OCI-LY7 (cell line): ENCODE results near the gene PRR12. TPM values are rescaled to one million over a fixed set of nuclear protein-coding genes. Genes with fewer than 3 reads are reported as not detected.

Experiments used
- BruUV-seq: library from RNA; stranded (reverse); fragments of 400-500 nt; replicated peaks from 2 replicates; lab custom pipeline; 2021; lab: Mats Ljungman, UMichigan
- CTCF ChIA-PET: fragments of 300-600 bp; sonication (Branson Sonifier 250); formaldehyde crosslinking; loops from one replicate; lab custom pipeline; 2022; ENCODE audit warnings: antibody characterized with exemption; ENCODE audit not compliant: unreplicated experiment; lab: Charles Lee
- POLR2A ChIA-PET: fragments of 300-600 bp; sonication (Branson Sonifier 250); formaldehyde crosslinking; loops from one replicate; lab custom pipeline; 2022; ENCODE audit warnings: antibody characterized with exemption; lab: Charles Lee
- DNase-seq: peaks from one replicate; pipeline ENCODE4 v3.0.0-alpha.2; 2015; ENCODE audit warnings: low spot score
- H2AFZ ChIP-seq: fragments of 200-600 bp; sonication (generic), shearing (Covaris generic); 2 replicates; pipeline ENCODE4 v1.6.1; 2014; ENCODE audit warnings: mild to moderate bottlenecking, antibody characterized with exemption, low read length, moderate library complexity
- H3K27ac ChIP-seq: fragments of 200-600 bp; sonication (generic); 2 replicates; pipeline ENCODE4 v1.5.1; 2014; ENCODE audit warnings: mixed run types, low read depth, mild to moderate bottlenecking, moderate library complexity, low read length, inconsistent platforms; ENCODE audit not compliant: poor library complexity, severe bottlenecking
- H3K36me3 ChIP-seq: fragments of 200-600 bp; sonication (generic); 2 replicates; pipeline ENCODE4 v1.6.1; 2014; ENCODE audit warnings: mild to moderate bottlenecking, antibody characterized with exemption, low read length, moderate library complexity, mixed read lengths; ENCODE audit not compliant: insufficient read depth
- H3K4me1 ChIP-seq: fragments of 200-600 bp; sonication (generic); 2 replicates; pipeline ENCODE4 v1.5.1; 2014; ENCODE audit warnings: mild to moderate bottlenecking, low read length; ENCODE audit not compliant: insufficient read depth, poor library complexity, severe bottlenecking
- H3K4me2 ChIP-seq: fragments of 200-600 bp; sonication (generic); 2 replicates; pipeline ENCODE4 v1.6.1; 2014; ENCODE audit warnings: mild to moderate bottlenecking, low read length
- H3K4me3 ChIP-seq: fragments of 200-600 bp; sonication (generic); 2 replicates; pipeline ENCODE4 v1.5.1; 2014; ENCODE audit warnings: mild to moderate bottlenecking, low read depth, low read length; ENCODE audit not compliant: poor library complexity, severe bottlenecking
- H3K79me2 ChIP-seq: fragments of 200-600 bp; sonication (generic); 2 replicates; pipeline ENCODE4 v1.6.1; 2016; ENCODE audit warnings: low read depth, mild to moderate bottlenecking, low read length, moderate library complexity, mixed read lengths; ENCODE audit not compliant: insufficient read depth
- H3K9me2 ChIP-seq: fragments of 200-600 bp; sonication (generic); 2 replicates; pipeline ENCODE4 v1.6.1; 2016; ENCODE audit warnings: mild to moderate bottlenecking, low read length, mixed read lengths; ENCODE audit not compliant: insufficient read depth
- H3K9me3 ChIP-seq: fragments of 200-600 bp; sonication (generic); 2 replicates; pipeline ENCODE4 v1.6.1; 2014; ENCODE audit warnings: mild to moderate bottlenecking, mixed run types, low read length, mixed read lengths
- H4K20me1 ChIP-seq: fragments of 200-600 bp; sonication (generic); 2 replicates; pipeline ENCODE4 v1.6.1; 2014; ENCODE audit warnings: mild to moderate bottlenecking, antibody characterized with exemption, low read length, moderate library complexity, mixed read lengths; ENCODE audit not compliant: insufficient read depth
- EZH2phosphoT487 ChIP-seq: fragments of 200-600 bp; sonication (generic); IDR thresholded peaks from 2 replicates; pipeline ENCODE4 v1.6.1; 2018; ENCODE audit warnings: low read depth, borderline replicate concordance, mild to moderate bottlenecking, mixed run types, antibody characterized with exemption, low read length, moderate library complexity, mixed read lengths
- intact Hi-C: fragments of 100-400 bp; cut with micrococcal nuclease; formaldehyde crosslinking; loops from one replicate; pipeline ENCODE4 v1.10.0; 2022; ENCODE audit not compliant: unreplicated experiment
- total RNA-seq, 2 experiments: library from RNA; depleted of rRNA in 1 of 2; stranded (reverse); fragments of >200 nt in 1 of 2; shearing (Covaris generic) in 1 of 2; gene quantifications; 2 replicates each; pipeline ENCODE4 v1.2.3, GENCODE V29; 2014 to 2022
- TF ChIP-seq, protein P1 (sequence below): fragments of 200-600 bp; sonication (generic); conservative IDR thresholded peaks from 2 replicates; pipeline ENCODE4 v1.5.1; 2014; ENCODE audit warnings: mild to moderate bottlenecking, antibody characterized with exemption, low read length, moderate library complexity, mixed read lengths

PRR12 gene
- total RNA-seq, 2 experiments from 2014 or later = 6.5 to 32.8 TPM

DNA sequence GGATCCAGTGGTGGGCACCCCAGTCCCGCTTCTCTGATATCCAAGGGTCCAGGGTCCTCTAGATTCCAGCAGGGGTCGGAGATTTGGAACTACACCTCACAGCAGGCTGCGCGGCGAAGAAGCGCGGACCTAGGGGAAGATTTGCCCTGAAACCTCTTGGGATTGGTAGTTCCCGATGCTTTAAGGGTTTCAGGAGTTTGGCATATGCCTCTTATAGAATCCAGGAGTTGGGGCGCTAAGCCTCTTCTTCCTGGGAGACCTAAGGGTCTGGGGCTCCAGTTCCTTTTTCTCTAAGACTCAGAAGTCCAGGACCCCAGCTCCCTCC lies 75.1 kb downstream of the PRR12 start:
- Histone ChIP-seq H3K36me3 (peaks cover 41% of the 10 kb centered on the region), H3K9me2 (no peaks in the 10 kb centered on the region), H3K79me2 (peaks cover 34% of the 10 kb centered on the region), H3K4me1 (peaks cover 17% of the 10 kb centered on the region), H4K20me1 (no peaks in the 10 kb centered on the region), H3K4me3 (peak overlapping the region; percentile 90), H3K9me3 (no peaks in the 10 kb centered on the region), H2AFZ (0 out of 2 replicates have a peak overlapping the region, but pooled peaks have one; percentile 25), H3K27ac (peak overlapping the region; percentile 89), H3K4me2 (peak overlapping the region; percentile 98)
- BruUV-seq = TSS peak; percentile 51
- POLR2A ChIA-PET = interaction anchor here (0.6 to 2.2 kb wide), 3 partner anchors 9 to 500 kb away, joined by 4 to 8 read pairs (median 4); partner anchors contain the start of gene SCAF1
- DNase-seq = no peak
- intact Hi-C loops = no loop called here
- TF ChIP-seq, protein P1, sequence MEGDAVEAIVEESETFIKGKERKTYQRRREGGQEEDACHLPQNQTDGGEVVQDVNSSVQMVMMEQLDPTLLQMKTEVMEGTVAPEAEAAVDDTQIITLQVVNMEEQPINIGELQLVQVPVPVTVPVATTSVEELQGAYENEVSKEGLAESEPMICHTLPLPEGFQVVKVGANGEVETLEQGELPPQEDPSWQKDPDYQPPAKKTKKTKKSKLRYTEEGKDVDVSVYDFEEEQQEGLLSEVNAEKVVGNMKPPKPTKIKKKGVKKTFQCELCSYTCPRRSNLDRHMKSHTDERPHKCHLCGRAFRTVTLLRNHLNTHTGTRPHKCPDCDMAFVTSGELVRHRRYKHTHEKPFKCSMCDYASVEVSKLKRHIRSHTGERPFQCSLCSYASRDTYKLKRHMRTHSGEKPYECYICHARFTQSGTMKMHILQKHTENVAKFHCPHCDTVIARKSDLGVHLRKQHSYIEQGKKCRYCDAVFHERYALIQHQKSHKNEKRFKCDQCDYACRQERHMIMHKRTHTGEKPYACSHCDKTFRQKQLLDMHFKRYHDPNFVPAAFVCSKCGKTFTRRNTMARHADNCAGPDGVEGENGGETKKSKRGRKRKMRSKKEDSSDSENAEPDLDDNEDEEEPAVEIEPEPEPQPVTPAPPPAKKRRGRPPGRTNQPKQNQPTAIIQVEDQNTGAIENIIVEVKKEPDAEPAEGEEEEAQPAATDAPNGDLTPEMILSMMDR = no peak
- TF ChIP-seq EZH2phosphoT487 = no peak
- CTCF ChIA-PET = no interaction called here

DNA sequence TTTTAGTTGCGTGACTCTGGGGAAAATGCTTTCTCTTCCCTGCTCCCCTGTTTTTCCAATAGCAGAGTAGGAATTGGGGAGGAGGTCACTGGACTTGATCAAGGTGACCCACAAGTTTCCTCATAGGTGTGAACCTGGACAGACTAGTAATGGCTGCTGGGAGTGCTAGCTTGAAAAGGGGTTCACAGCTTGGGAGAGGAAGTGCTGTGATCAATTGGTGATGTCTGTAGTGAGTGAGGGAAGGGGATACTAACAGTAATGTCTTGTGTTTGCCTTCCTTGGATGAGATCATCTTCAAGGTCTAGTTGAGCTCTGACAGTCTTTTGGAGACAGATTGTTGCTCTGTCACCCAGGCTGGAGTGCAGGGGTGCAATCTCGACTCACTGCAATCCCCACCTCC lies 76.5 kb downstream of the PRR12 start:
- DNase-seq = no peak
- ChIA-PET POLR2A (interaction anchor here (0.6 kb wide), 1 partner anchor 140 kb away, joined by 3 read pairs; the partner anchor contains the start of gene RCN3), CTCF (no interaction called here)
- no peak overlapping the region for H3K27ac ChIP-seq
- BruUV-seq = no TSS peak
- H3K4me1 ChIP-seq = peaks cover 29% of the 10 kb centered on the region
- peaks cover 28% of the 10 kb centered on the region for H3K36me3 ChIP-seq
- intact Hi-C loops = no loop called here
- H2AFZ ChIP-seq = no peak overlapping the region
- H3K9me3 ChIP-seq = no peaks in the 10 kb centered on the region
- no peaks in the 10 kb centered on the region for H4K20me1 ChIP-seq
- TF ChIP-seq, protein P1 = no peak
- no peak for TF ChIP-seq EZH2phosphoT487
- H3K4me3 ChIP-seq = peak overlapping the region; percentile 90
- H3K79me2 ChIP-seq = peaks cover 34% of the 10 kb centered on the region
- peak overlapping the region; percentile 98 for H3K4me2 ChIP-seq
- H3K9me2 ChIP-seq = no peaks in the 10 kb centered on the region

DNA sequence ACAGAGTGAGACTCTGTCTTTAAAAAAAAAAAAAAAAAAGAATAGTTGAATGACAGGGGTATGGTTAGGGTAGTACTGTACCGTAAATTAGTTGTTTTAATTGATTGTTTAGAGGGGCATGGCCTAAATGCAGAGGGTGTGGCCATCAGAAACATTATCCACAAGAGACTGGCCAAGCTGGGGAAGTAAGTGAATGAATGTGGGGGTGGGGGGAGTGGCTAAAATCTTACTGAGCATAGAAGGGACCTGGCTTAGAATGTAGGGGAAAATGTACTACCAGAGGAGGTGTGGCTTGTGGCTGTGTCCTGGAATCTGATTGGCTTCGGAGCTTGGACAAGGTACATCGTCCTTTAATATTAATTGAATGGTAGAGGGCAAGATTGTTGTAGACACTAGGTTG lies 78.5 kb downstream of the PRR12 start:
- Histone ChIP-seq H3K4me1 (peaks cover 45% of the 10 kb centered on the region), H3K36me3 (peaks cover 18% of the 10 kb centered on the region), H3K79me2 (peaks cover 23% of the 10 kb centered on the region), H2AFZ (no peak overlapping the region), H3K4me2 (no peak overlapping the region), H3K9me2 (no peaks in the 10 kb centered on the region), H3K4me3 (no peak overlapping the region), H3K27ac (no peak overlapping the region), H3K9me3 (no peaks in the 10 kb centered on the region), H4K20me1 (no peaks in the 10 kb centered on the region)
- TF ChIP-seq, protein P1 = no peak
- no peak for TF ChIP-seq EZH2phosphoT487
- POLR2A ChIA-PET = no interaction called here
- DNase-seq = no peak
- no TSS peak for BruUV-seq
- CTCF ChIA-PET = no interaction called here
- intact Hi-C loops = no loop called here
